Measurements from ENCODE around the gene IDH3B. TPM values are rescaled to one million over a fixed set of nuclear protein-coding genes. Genes with fewer than 3 reads are reported as not detected.

Gene IDH3B
- total RNA-seq, 1 experiment from 2014 or later = 135 TPM

- H3K27me3 ChIP-seq (ENCODE audit: control insufficient read depth, insufficient read depth, low read length) = no peaks in the 10 kb centered on the region
- POLR2A ChIA-PET = no interaction called here
Measured at GRCh38 chr20:2700913-2701620, 37.1 kb upstream of the IDH3B start.

GRCh38 chr20:2699775-2700413, 35.9 kb upstream of the IDH3B start:
- intact Hi-C loops (cut with micrococcal nuclease; ENCODE audit: unreplicated experiment) = no loop called here
- ATAC-seq = no peak
- Histone ChIP-seq H3K9me3 (ENCODE audit: control insufficient read depth, insufficient read depth, low read depth, low read length) (no peaks in the 10 kb centered on the region), H3K27ac (ENCODE audit: low read length) (no peak overlapping the region), H3K27me3 (ENCODE audit: control insufficient read depth, insufficient read depth, low read length) (no peaks in the 10 kb centered on the region), H3K36me3 (ENCODE audit: control insufficient read depth, insufficient read depth, low read length) (no peaks in the 10 kb centered on the region), H3K4me1 (ENCODE audit: control insufficient read depth, insufficient read depth, low read length) (no peaks in the 10 kb centered on the region; the same call in 1 of the 2 replicates), H3K4me3 (ENCODE audit: low read depth in 2 of 2, low read length in 2 of 2) (no peak overlapping the region)
- ChIA-PET CTCF (no interaction called here), POLR2A (interaction anchor here (0.5 kb wide), 1 partner anchor 37 kb away, joined by 5 read pairs; no protein-coding TSS in a partner anchor)
- no peak for DNase-seq (ENCODE audit: low read depth, low spot score)
- in situ Hi-C loops (cut with HindIII; ENCODE audit: low pct_unique_long_range_greater_than_20kb, low sequenced_read_pairs) = no loop called here
- no TSS peak for BruUV-seq (replicated peaks)
- TF ChIP-seq SIN3A (IDR thresholded peaks at IDR 0.05; ENCODE audit: borderline replicate concordance, insufficient read depth, low read depth, low read length) (no peak), CTCF (IDR thresholded peaks at IDR 0.05) (no peak), TCF7L2 (IDR thresholded peaks at IDR 0.05; ENCODE audit: low read depth, low read length) (no peak), POLR2AphosphoS5 (IDR thresholded peaks at IDR 0.05; ENCODE audit: low read depth, low read length) (no peak)

More at GRCh38 chr20:2700913-2701620, 37.1 kb upstream of the IDH3B start:
- intact Hi-C loops (cut with micrococcal nuclease; ENCODE audit: unreplicated experiment) = no loop called here
- TF ChIP-seq REST (IDR thresholded peaks at IDR 0.05; ENCODE audit: insufficient read depth in 1 of 2, low read depth in 2 of 2, low read length in 1 of 2) = no peak
- TF ChIP-seq TCF7L2 (IDR thresholded peaks at IDR 0.05; ENCODE audit: low read depth, low read length) = no peak
- TF ChIP-seq SIN3A (IDR thresholded peaks at IDR 0.05; ENCODE audit: borderline replicate concordance, insufficient read depth, low read depth, low read length) = no peak
- no peak for TF ChIP-seq POLR2AphosphoS5 (IDR thresholded peaks at IDR 0.05; ENCODE audit: low read depth, low read length)
- no peak for TF ChIP-seq CTCF (IDR thresholded peaks at IDR 0.05)
- CTCF ChIA-PET = no interaction called here
- no peaks in the 10 kb centered on the region for H3K9me3 ChIP-seq (ENCODE audit: control insufficient read depth, insufficient read depth, low read depth, low read length)
- ATAC-seq = no peak
- H3K4me3 ChIP-seq (ENCODE audit: low read depth in 2 of 2, low read length in 2 of 2) = no peak overlapping the region
- no TSS peak for BruUV-seq (replicated peaks)
- no peak overlapping the region for H3K27ac ChIP-seq (ENCODE audit: low read length)
- H3K4me1 ChIP-seq (ENCODE audit: control insufficient read depth, insufficient read depth, low read length) = no peaks in the 10 kb centered on the region; the same call in 1 of the 2 replicates
- in situ Hi-C loops (cut with HindIII; ENCODE audit: low pct_unique_long_range_greater_than_20kb, low sequenced_read_pairs) = no loop called here
- no peak for DNase-seq (ENCODE audit: low read depth, low spot score)
- no peaks in the 10 kb centered on the region for H3K36me3 ChIP-seq (ENCODE audit: control insufficient read depth, insufficient read depth, low read length)

Measured in Panc1 (cell line).